CD4-positive, CD25-positive, alpha-beta regulatory T cell (primary cell): ENCODE results near the gene RAB3IP. TPM values are rescaled to one million over a fixed set of nuclear protein-coding genes. Genes with fewer than 3 reads are reported as not detected.

Experiments
- ATAC-seq, 2 donors: fragments of 150-1000 bp; cut with Tn5 transposase; one replicate each; pipeline ENCODE4 v1.10.0; 2021; ENCODE audit warnings: low read depth in 2 of 2, moderate number of reproducible peaks in 2 of 2, moderate library complexity in 1 of 2
- DNase-seq, 3 donors: peaks; one replicate each; pipeline versions ENCODE4 v3.0.0 to v3.0.0-alpha.2; 2012 to 2022; ENCODE audit warnings: mixed read lengths in 1 of 3
- H3K27ac ChIP-seq: one replicate; pipeline ENCODE4 v1.7.0; 2013; ENCODE audit warnings: mild to moderate bottlenecking, low read length; ENCODE audit not compliant: insufficient read depth, poor library complexity, severe bottlenecking
- H3K27me3 ChIP-seq: one replicate; pipeline ENCODE4 v1.7.0; 2013; ENCODE audit warnings: low read length; ENCODE audit not compliant: control insufficient read depth, insufficient read depth
- H3K36me3 ChIP-seq: one replicate; pipeline ENCODE4 v1.7.0; 2013; ENCODE audit warnings: mild to moderate bottlenecking, low read length, moderate library complexity; ENCODE audit not compliant: control insufficient read depth, insufficient read depth
- H3K4me1 ChIP-seq: 2 replicates; pipeline ENCODE4 v1.7.0; 2013; ENCODE audit warnings: mild to moderate bottlenecking, low read length; ENCODE audit not compliant: insufficient read depth, control insufficient read depth, poor library complexity, severe bottlenecking
- H3K4me3 ChIP-seq: one replicate; pipeline ENCODE4 v1.7.0; 2013; ENCODE audit warnings: low read depth, mild to moderate bottlenecking, low read length, moderate library complexity
- H3K9me3 ChIP-seq, 2 experiments: 1 replicate in 1 of 2; 2 replicates in 1 of 2; pipeline ENCODE4 v1.7.0; 2013; ENCODE audit warnings: low read length in 2 of 2, mild to moderate bottlenecking in 1 of 2, moderate library complexity in 1 of 2; ENCODE audit not compliant: control insufficient read depth in 2 of 2
- H3K27ac Mint-ChIP-seq, 3 donors: one replicate each; pipeline ENCODE4 v1.8.0; 2020 to 2022; ENCODE audit warnings: mild to moderate bottlenecking in 3 of 3, mixed read lengths in 3 of 3, moderate library complexity in 2 of 3
- H3K27me3 Mint-ChIP-seq: one replicate; pipeline ENCODE4 v1.8.0; 2022; ENCODE audit warnings: mild to moderate bottlenecking, mixed read lengths
- H3K36me3 Mint-ChIP-seq: one replicate; pipeline ENCODE4 v1.8.0; 2020; ENCODE audit warnings: mixed read lengths
- H3K4me1 Mint-ChIP-seq, 4 donors: one replicate each; pipeline ENCODE4 v1.8.0; 2020 to 2022; ENCODE audit warnings: mixed read lengths in 4 of 4, mild to moderate bottlenecking in 1 of 4
- H3K4me3 Mint-ChIP-seq, 4 donors: one replicate each; pipeline ENCODE4 v1.8.0; 2020 to 2022; ENCODE audit warnings: mild to moderate bottlenecking in 4 of 4, mixed read lengths in 4 of 4, moderate library complexity in 3 of 4
- H3K9me3 Mint-ChIP-seq, 7 donors: one replicate each; pipeline ENCODE4 v1.8.0; 2020 to 2022; ENCODE audit warnings: mixed read lengths in 7 of 7, mild to moderate bottlenecking in 3 of 7, moderate library complexity in 2 of 7
- polyA plus RNA-seq, 4 donors: library from polyadenylated mRNA; unstranded; fragments of 300-500 nt; fragmentation: Illumina TruSeq; gene quantifications; one replicate each; pipeline ENCODE4 v1.2.3, GENCODE V29; 2021
- total RNA-seq: library from RNA; stranded (reverse); gene quantifications from one replicate; pipeline ENCODE4 v1.2.3, GENCODE V29; 2022

Gene RAB3IP
- total RNA-seq, result 23.7 TPM
- polyA plus RNA-seq, result 10 to 100 TPM; 25.8 to 35.1 (median 26.4) TPM

GRCh38 chr12:69738351-69739286 is at the start of gene RAB3IP:
Gene RAB3IP, plus strand, starts transcription at chr12:69738860. Its CDS starts 16,549 bp downstream, at chr12:69755409.
- Mint-ChIP-seq H3K36me3 (no peaks in the 10 kb centered on the region), H3K27me3 (peaks cover 29% of the 10 kb centered on the region), H3K4me3 (peak within 1 kb of the TSS; percentile 88 to 95 (median 90)), H3K9me3 (no peaks in the 10 kb centered on the region), H3K27ac (peak within 1 kb of the TSS in 2 of 3 donors; percentile 69 to 84), H3K4me1 (peaks cover 5 to 29% (median 21%) of the 10 kb centered on the region in 4 donors)
- H3K4me3 ChIP-seq, result peak within 1 kb of the TSS; percentile 66
- peak; percentile 92 to 94 for ATAC-seq
- peaks cover 5% of the 10 kb centered on the region for H3K27me3 ChIP-seq
- DNase-seq, result peak; percentile 88 to 89 (median 88)
- no peaks in the 10 kb centered on the region for H3K9me3 ChIP-seq
- peak within 1 kb of the TSS; percentile 67 for H3K27ac ChIP-seq
- H3K36me3 ChIP-seq, result no peaks in the 10 kb centered on the region
- H3K4me1 ChIP-seq, result peaks cover 16% of the 10 kb centered on the region

GRCh38 chr12:69689638-69690037 is 49.0 kb upstream of the RAB3IP start:
- Histone ChIP-seq H3K4me1 (no peaks in the 10 kb centered on the region), H3K27ac (no peak overlapping the region), H3K36me3 (no peaks in the 10 kb centered on the region), H3K9me3 (no peaks in the 10 kb centered on the region), H3K27me3 (peaks cover 6% of the 10 kb centered on the region), H3K4me3 (no peak overlapping the region)
- DNase-seq (no peak), ATAC-seq (no peak)
- Mint-ChIP-seq H3K27me3 (peaks cover 6% of the 10 kb centered on the region), H3K4me1 (peaks cover 0 to 2% (median 0%) of the 10 kb centered on the region in 4 donors), H3K9me3 (no peaks in the 10 kb centered on the region), H3K27ac (no peak overlapping the region), H3K4me3 (no peak overlapping the region), H3K36me3 (no peaks in the 10 kb centered on the region)

GRCh38 chr12:69694123-69694522 is 44.5 kb upstream of the RAB3IP start:
- H3K27ac Mint-ChIP-seq, result no peak overlapping the region
- H3K4me1 Mint-ChIP-seq, result peaks cover 0 to 2% (median 0%) of the 10 kb centered on the region in 4 donors
- H3K27me3 Mint-ChIP-seq, result peaks cover 12% of the 10 kb centered on the region

GRCh38 chr12:69698054-69698453 is 40.6 kb upstream of the RAB3IP start:
- H3K36me3 Mint-ChIP-seq, result no peaks in the 10 kb centered on the region

More at GRCh38 chr12:69694123-69694522, 44.5 kb upstream of the RAB3IP start:
- H3K27me3 ChIP-seq, result peaks cover 11% of the 10 kb centered on the region
- Mint-ChIP-seq H3K4me3 (no peak overlapping the region), H3K36me3 (no peaks in the 10 kb centered on the region), H3K9me3 (no peaks in the 10 kb centered on the region)
- H3K4me1 ChIP-seq, result no peaks in the 10 kb centered on the region
- ATAC-seq (no peak), DNase-seq (no peak)
- H3K36me3 ChIP-seq, result no peaks in the 10 kb centered on the region
- no peaks in the 10 kb centered on the region for H3K9me3 ChIP-seq
- no peak overlapping the region for H3K4me3 ChIP-seq
- no peak overlapping the region for H3K27ac ChIP-seq

GRCh38 chr12:69698769-69699540 is 39.7 kb upstream of the RAB3IP start, which contains the start of gene BEST3:
Gene BEST3, minus strand, starts transcription at chr12:69699303. Its CDS starts 1,505 bp downstream, at chr12:69697798.
- ATAC-seq (no peak), DNase-seq (no peak)
- Histone ChIP-seq H3K4me1 (no peaks in the 10 kb centered on the region), H3K27me3 (peaks cover 8% of the 10 kb centered on the region), H3K27ac (no peak within 1 kb of the TSS), H3K9me3 (no peaks in the 10 kb centered on the region), H3K4me3 (no peak within 1 kb of the TSS), H3K36me3 (no peaks in the 10 kb centered on the region)
- peaks cover 9% of the 10 kb centered on the region for H3K27me3 Mint-ChIP-seq
- no peaks in the 10 kb centered on the region for H3K4me1 Mint-ChIP-seq
- no peaks in the 10 kb centered on the region for H3K9me3 Mint-ChIP-seq
- no peak within 1 kb of the TSS for H3K27ac Mint-ChIP-seq
- H3K36me3 Mint-ChIP-seq, result no peaks in the 10 kb centered on the region
- no peak within 1 kb of the TSS for H3K4me3 Mint-ChIP-seq

More at GRCh38 chr12:69698054-69698453, 40.6 kb upstream of the RAB3IP start:
- Mint-ChIP-seq H3K27ac (no peak overlapping the region), H3K9me3 (no peaks in the 10 kb centered on the region), H3K4me3 (no peak overlapping the region), H3K27me3 (peaks cover 12% of the 10 kb centered on the region), H3K4me1 (no peaks in the 10 kb centered on the region)
- peaks cover 11% of the 10 kb centered on the region for H3K27me3 ChIP-seq
- ATAC-seq (no peak), DNase-seq (no peak)
- H3K4me3 ChIP-seq, result no peak overlapping the region
- H3K4me1 ChIP-seq, result no peaks in the 10 kb centered on the region
- no peaks in the 10 kb centered on the region for H3K36me3 ChIP-seq
- H3K27ac ChIP-seq, result no peak overlapping the region
- H3K9me3 ChIP-seq, result no peaks in the 10 kb centered on the region

GRCh38 chr12:69701826-69702225 is 36.8 kb upstream of the RAB3IP start:
- no peak overlapping the region for H3K27ac ChIP-seq
- Mint-ChIP-seq H3K4me3 (no peak overlapping the region), H3K27me3 (peaks cover 8% of the 10 kb centered on the region), H3K9me3 (peaks cover 0 to 2% (median 0%) of the 10 kb centered on the region in 7 donors), H3K27ac (no peak overlapping the region), H3K4me1 (no peaks in the 10 kb centered on the region), H3K36me3 (no peaks in the 10 kb centered on the region)
- H3K9me3 ChIP-seq, result no peaks in the 10 kb centered on the region
- no peak overlapping the region for H3K4me3 ChIP-seq
- peaks cover 4% of the 10 kb centered on the region for H3K27me3 ChIP-seq
- no peak for ATAC-seq
- H3K4me1 ChIP-seq, result no peaks in the 10 kb centered on the region
- no peaks in the 10 kb centered on the region for H3K36me3 ChIP-seq
- DNase-seq, result no peak

- Histone ChIP-seq H3K9me3 (no peaks in the 10 kb centered on the region), H3K27ac (no peak overlapping the region), H3K4me3 (no peak overlapping the region), H3K36me3 (no peaks in the 10 kb centered on the region), H3K4me1 (no peaks in the 10 kb centered on the region), H3K27me3 (peaks cover 9% of the 10 kb centered on the region)
- Mint-ChIP-seq H3K4me1 (no peaks in the 10 kb centered on the region), H3K9me3 (peaks cover 0 to 2% (median 0%) of the 10 kb centered on the region in 7 donors), H3K4me3 (no peak overlapping the region), H3K27ac (no peak overlapping the region), H3K27me3 (peaks cover 12% of the 10 kb centered on the region), H3K36me3 (no peaks in the 10 kb centered on the region)
- no peak for ATAC-seq
- DNase-seq, result no peak
These were observed 35.5 kb upstream of the RAB3IP start for GRCh38 chr12:69703146-69703642.
